ENCODE results near the gene KCTD17.

The KCTD17 gene

GRCh38 chr22:37016134-37016910, 35.2 kb upstream of the KCTD17 start:
- H3K9me3 ChIP-seq (ENCODE audit: control insufficient read depth, insufficient read depth, low read length): no peaks in the 10 kb centered on the region
- peaks cover 7% of the 10 kb centered on the region for H3K4me1 ChIP-seq (ENCODE audit: insufficient read depth, low read length)
- H3K36me3 ChIP-seq (ENCODE audit: insufficient read depth, low read length): no peaks in the 10 kb centered on the region
- H3K9ac ChIP-seq (ENCODE audit: low read depth, low read length): no peak overlapping the region

- no peaks in the 10 kb centered on the region for H3K9me3 ChIP-seq (ENCODE audit: control insufficient read depth, insufficient read depth, low read length)
- H3K9ac ChIP-seq (ENCODE audit: low read depth, low read length): no peak overlapping the region
- no peaks in the 10 kb centered on the region for H3K36me3 ChIP-seq (ENCODE audit: insufficient read depth, low read length)
- H3K4me1 ChIP-seq (ENCODE audit: insufficient read depth, low read length): peaks cover 7% of the 10 kb centered on the region
Observed at GRCh38 chr22:37017356-37017755, 34.2 kb upstream of the KCTD17 start.

- peaks cover 7% of the 10 kb centered on the region for H3K4me1 ChIP-seq (ENCODE audit: insufficient read depth, low read length)
Observed at GRCh38 chr22:37018086-37018814, 33.3 kb upstream of the KCTD17 start.

GRCh38 chr22:37018815-37019308, 32.7 kb upstream of the KCTD17 start:
- no peaks in the 10 kb centered on the region for H3K9me3 ChIP-seq (ENCODE audit: control insufficient read depth, insufficient read depth, low read length)
- peaks cover 7% of the 10 kb centered on the region for H3K4me1 ChIP-seq (ENCODE audit: insufficient read depth, low read length)
- no peaks in the 10 kb centered on the region for H3K36me3 ChIP-seq (ENCODE audit: insufficient read depth, low read length)
- peak overlapping the region; percentile 91 for H3K9ac ChIP-seq (ENCODE audit: low read depth, low read length)

More at GRCh38 chr22:37018086-37018814, 33.3 kb upstream of the KCTD17 start:
- H3K9ac ChIP-seq (ENCODE audit: low read depth, low read length): peak overlapping the region; percentile 91
- no peaks in the 10 kb centered on the region for H3K9me3 ChIP-seq (ENCODE audit: control insufficient read depth, insufficient read depth, low read length)
- no peaks in the 10 kb centered on the region for H3K36me3 ChIP-seq (ENCODE audit: insufficient read depth, low read length)

GRCh38 chr22:37019309-37020191, 32.0 kb upstream of the KCTD17 start, which contains the start of the genes MPST and TST:
Gene MPST (plus strand): TSS chr22:37019742. CDS start chr22:37019837, 95 bp downstream.
Gene TST (minus strand): TSS chr22:37019447. CDS start chr22:37018732, 715 bp downstream.
- Histone ChIP-seq H3K9ac (ENCODE audit: low read depth, low read length) (peak within 1 kb of the TSS; percentile 91), H3K4me1 (ENCODE audit: insufficient read depth, low read length) (peaks cover 7% of the 10 kb centered on the region), H3K9me3 (ENCODE audit: control insufficient read depth, insufficient read depth, low read length) (no peaks in the 10 kb centered on the region), H3K36me3 (ENCODE audit: insufficient read depth, low read length) (no peaks in the 10 kb centered on the region)

GRCh38 chr22:37020192-37020479, 31.4 kb upstream of the KCTD17 start:
- peak overlapping the region; percentile 91 for H3K9ac ChIP-seq (ENCODE audit: low read depth, low read length)
- no peaks in the 10 kb centered on the region for H3K9me3 ChIP-seq (ENCODE audit: control insufficient read depth, insufficient read depth, low read length)
- no peaks in the 10 kb centered on the region for H3K36me3 ChIP-seq (ENCODE audit: insufficient read depth, low read length)
- peaks cover 3% of the 10 kb centered on the region for H3K4me1 ChIP-seq (ENCODE audit: insufficient read depth, low read length)

GRCh38 chr22:37021041-37021440, 30.5 kb upstream of the KCTD17 start:
- H3K4me1 ChIP-seq (ENCODE audit: insufficient read depth, low read length): no peaks in the 10 kb centered on the region
- no peak overlapping the region for H3K9ac ChIP-seq (ENCODE audit: low read depth, low read length)
- H3K9me3 ChIP-seq (ENCODE audit: control insufficient read depth, insufficient read depth, low read length): no peaks in the 10 kb centered on the region
- no peaks in the 10 kb centered on the region for H3K36me3 ChIP-seq (ENCODE audit: insufficient read depth, low read length)

GRCh38 chr22:37021710-37022482, 29.6 kb upstream of the KCTD17 start:
- Histone ChIP-seq H3K9me3 (ENCODE audit: control insufficient read depth, insufficient read depth, low read length) (no peaks in the 10 kb centered on the region), H3K9ac (ENCODE audit: low read depth, low read length) (no peak overlapping the region), H3K4me1 (ENCODE audit: insufficient read depth, low read length) (no peaks in the 10 kb centered on the region), H3K36me3 (ENCODE audit: insufficient read depth, low read length) (peaks cover 4% of the 10 kb centered on the region; the same call in 1 of the 2 replicates)

- Histone ChIP-seq H3K4me1 (ENCODE audit: insufficient read depth, low read length) (no peaks in the 10 kb centered on the region), H3K9ac (ENCODE audit: low read depth, low read length) (no peak overlapping the region), H3K36me3 (ENCODE audit: insufficient read depth, low read length) (peaks cover 4% of the 10 kb centered on the region; the same call in 1 of the 2 replicates), H3K9me3 (ENCODE audit: control insufficient read depth, insufficient read depth, low read length) (no peaks in the 10 kb centered on the region)
Observed at GRCh38 chr22:37022483-37023337, 28.8 kb upstream of the KCTD17 start.

- no peaks in the 10 kb centered on the region for H3K9me3 ChIP-seq (ENCODE audit: control insufficient read depth, insufficient read depth, low read length)
- no peak overlapping the region for H3K9ac ChIP-seq (ENCODE audit: low read depth, low read length)
Observed at GRCh38 chr22:37023743-37024338, 27.7 kb upstream of the KCTD17 start.

GRCh38 chr22:37024339-37025157, 27.0 kb upstream of the KCTD17 start:
- Histone ChIP-seq H3K9me3 (ENCODE audit: control insufficient read depth, insufficient read depth, low read length) (no peaks in the 10 kb centered on the region), H3K4me1 (ENCODE audit: insufficient read depth, low read length) (no peaks in the 10 kb centered on the region), H3K36me3 (ENCODE audit: insufficient read depth, low read length) (peaks cover 4% of the 10 kb centered on the region; the same call in 1 of the 2 replicates), H3K9ac (ENCODE audit: low read depth, low read length) (no peak overlapping the region)

More at GRCh38 chr22:37023743-37024338, 27.7 kb upstream of the KCTD17 start:
- Histone ChIP-seq H3K4me1 (ENCODE audit: insufficient read depth, low read length) (no peaks in the 10 kb centered on the region), H3K36me3 (ENCODE audit: insufficient read depth, low read length) (peaks cover 4% of the 10 kb centered on the region; the same call in 1 of the 2 replicates)

All from ES-I3 (cell line).